Loucy (cell line): ENCODE measurements around the gene SLFN12L.

Experiments
- H2AFZ ChIP-seq: fragments of 200-600 bp; sonication (generic); 2 replicates; pipeline ENCODE4 v1.6.0; 2016; ENCODE audit warnings: antibody characterized with exemption, mild to moderate bottlenecking, low read length, moderate library complexity
- H3F3A ChIP-seq: fragments of 200-600 bp; 2 replicates; pipeline ENCODE4 v1.6.0; 2016; ENCODE audit warnings: antibody characterized with exemption, low read depth, mild to moderate bottlenecking
- H3K27me3 ChIP-seq: fragments of 200-600 bp; sonication (generic); 2 replicates; pipeline ENCODE4 v1.6.1; 2014; ENCODE audit warnings: low read length, mild to moderate bottlenecking; ENCODE audit not compliant: insufficient read depth, poor library complexity, severe bottlenecking
- H3K36me3 ChIP-seq: fragments of 200-600 bp; sonication (generic); 2 replicates; pipeline ENCODE4 v1.6.1; 2016; ENCODE audit warnings: low read length; ENCODE audit not compliant: insufficient read depth
- H3K4me1 ChIP-seq: fragments of 200-600 bp; sonication (generic); 2 replicates; pipeline ENCODE4 v1.5.1; 2014; ENCODE audit warnings: low read length, mild to moderate bottlenecking; ENCODE audit not compliant: insufficient read depth, poor library complexity, severe bottlenecking
- H3K4me2 ChIP-seq: fragments of 200-600 bp; sonication (generic); 2 replicates; pipeline ENCODE4 v1.6.0; 2014; ENCODE audit warnings: antibody characterized with exemption, low read length, low read depth, mild to moderate bottlenecking; ENCODE audit not compliant: poor library complexity, severe bottlenecking
- H3K4me3 ChIP-seq: fragments of 200-600 bp; sonication (generic); 2 replicates; pipeline ENCODE4 v1.5.1; 2014; ENCODE audit warnings: low read length, mild to moderate bottlenecking, mixed read lengths; ENCODE audit not compliant: poor library complexity, severe bottlenecking
- H3K79me2 ChIP-seq: fragments of 200-600 bp; sonication (generic); 2 replicates; pipeline ENCODE4 v1.6.1; 2014; ENCODE audit warnings: low read length; ENCODE audit not compliant: insufficient read depth
- H3K9ac ChIP-seq: fragments of 200-600 bp; sonication (generic); 2 replicates; pipeline ENCODE4 v1.6.0; 2014; ENCODE audit warnings: mild to moderate bottlenecking, low read depth, low read length, moderate library complexity; ENCODE audit not compliant: poor library complexity, severe bottlenecking
- H3K9me2 ChIP-seq: fragments of 200-600 bp; sonication (generic); replicated peaks from 2 replicates; pipeline ENCODE4 v1.6.1; 2016; ENCODE audit warnings: low read depth, low read length, mixed read lengths
- H3K9me3 ChIP-seq: fragments of 200-600 bp; sonication (generic); 2 replicates; pipeline ENCODE4 v1.6.1; 2014; ENCODE audit warnings: mild to moderate bottlenecking, antibody characterized with exemption, low read length, low read depth; ENCODE audit not compliant: insufficient read depth
- H4K20me1 ChIP-seq: fragments of 200-600 bp; sonication (generic); 2 replicates; pipeline ENCODE4 v1.6.0; 2014; ENCODE audit warnings: antibody characterized with exemption, low read length, mild to moderate bottlenecking; ENCODE audit not compliant: insufficient read depth, poor library complexity, severe bottlenecking
- CTCF ChIP-seq: fragments of 200-600 bp; sonication (generic); conservative IDR thresholded peaks from 2 replicates; pipeline ENCODE4 v1.5.1; 2014; ENCODE audit warnings: mild to moderate bottlenecking, antibody characterized with exemption, low read length
- EZH2phosphoT487 ChIP-seq: fragments of 200-600 bp; IDR thresholded peaks from 2 replicates; pipeline ENCODE4 v1.6.1; 2018; ENCODE audit warnings: antibody characterized with exemption, mild to moderate bottlenecking, moderate library complexity, borderline replicate concordance

The SLFN12L gene

GRCh38 chr17:35546487-35546886, 9.0 kb upstream of the SLFN12L start:
- Histone ChIP-seq H3K9me3 (no peaks in the 10 kb centered on the region), H3K79me2 (no peaks in the 10 kb centered on the region), H3K4me3 (no peak overlapping the region), H3K4me1 (peaks cover 24% of the 10 kb centered on the region), H3K27me3 (no peaks in the 10 kb centered on the region), H3K9ac (no peak overlapping the region), H2AFZ (no peak overlapping the region), H4K20me1 (no peaks in the 10 kb centered on the region), H3K36me3 (no peaks in the 10 kb centered on the region), H3K4me2 (no peak overlapping the region), H3K9me2 (no peaks in the 10 kb centered on the region), H3F3A (peaks cover 11% of the 10 kb centered on the region; the same call in 1 of the 2 replicates)
- no peak for TF ChIP-seq CTCF
- no peak for TF ChIP-seq EZH2phosphoT487

GRCh38 chr17:35545150-35545549, 7.7 kb upstream of the SLFN12L start:
- Histone ChIP-seq H3K79me2 (no peaks in the 10 kb centered on the region), H3K4me3 (no peak overlapping the region), H3K36me3 (no peaks in the 10 kb centered on the region), H3K9ac (no peak overlapping the region), H4K20me1 (no peaks in the 10 kb centered on the region), H3K9me3 (no peaks in the 10 kb centered on the region), H2AFZ (no peak overlapping the region), H3K9me2 (no peaks in the 10 kb centered on the region), H3F3A (peaks cover 11% of the 10 kb centered on the region; the same call in 1 of the 2 replicates), H3K4me2 (no peak overlapping the region), H3K4me1 (peaks cover 37% of the 10 kb centered on the region), H3K27me3 (no peaks in the 10 kb centered on the region)
- TF ChIP-seq CTCF, result no peak
- TF ChIP-seq EZH2phosphoT487, result no peak

GRCh38 chr17:35543856-35544255, 6.4 kb upstream of the SLFN12L start:
- peaks cover 11% of the 10 kb centered on the region; the same call in 1 of the 2 replicates for H3F3A ChIP-seq
- peak overlapping the region; percentile 29 for H3K9ac ChIP-seq
- peaks cover 45% of the 10 kb centered on the region for H3K4me1 ChIP-seq
- H3K4me3 ChIP-seq, result peak overlapping the region; percentile 54
- no peaks in the 10 kb centered on the region for H3K27me3 ChIP-seq
- TF ChIP-seq EZH2phosphoT487 (no peak), CTCF (no peak)
- H3K9me3 ChIP-seq, result no peaks in the 10 kb centered on the region
- H4K20me1 ChIP-seq, result no peaks in the 10 kb centered on the region
- no peaks in the 10 kb centered on the region for H3K9me2 ChIP-seq
- H3K36me3 ChIP-seq, result no peaks in the 10 kb centered on the region
- H3K4me2 ChIP-seq, result peak overlapping the region; percentile 71
- H2AFZ ChIP-seq, result no peak overlapping the region
- H3K79me2 ChIP-seq, result no peaks in the 10 kb centered on the region
